Type B pancreatic cell (in vitro differentiated cells): ENCODE measurements around the gene BOD1L2. TPM values are rescaled to one million over a fixed set of nuclear protein-coding genes. Genes with fewer than 3 reads are reported as not detected.

Source experiments
- DNase-seq: peaks from one replicate; pipeline ENCODE4 v3.0.0; 2021; ENCODE audit warnings: mixed read lengths; ENCODE audit not compliant: unreplicated experiment; ENCODE audit errors: extremely low spot score
- H3K27ac Mint-ChIP-seq: 2 replicates; pipeline ENCODE4 v1.8.0; 2021; ENCODE audit warnings: mild to moderate bottlenecking, mixed read lengths
- H3K27me3 Mint-ChIP-seq: 2 replicates; pipeline ENCODE4 v1.8.0; 2021; ENCODE audit warnings: mixed read lengths
- H3K36me3 Mint-ChIP-seq: 2 replicates; pipeline ENCODE4 v1.8.0; 2021; ENCODE audit warnings: mixed read lengths
- H3K4me1 Mint-ChIP-seq: one replicate; pipeline ENCODE4 v1.8.0; 2021; ENCODE audit warnings: mixed read lengths; ENCODE audit not compliant: unreplicated experiment
- H3K4me3 Mint-ChIP-seq: 2 replicates; pipeline ENCODE4 v1.8.0; 2021; ENCODE audit warnings: mild to moderate bottlenecking, mixed read lengths
- H3K9me3 Mint-ChIP-seq: 2 replicates; pipeline ENCODE4 v1.8.0; 2021; ENCODE audit warnings: mixed read lengths
- CTCF ChIP-seq: fragments of 200-600 bp; sonication (generic); conservative IDR thresholded peaks from 2 replicates; pipeline ENCODE4 v1.5.0; 2021; ENCODE audit warnings: antibody characterized with exemption, mild to moderate bottlenecking
- long read RNA-seq: library from polyadenylated mRNA; unstranded; transcript quantifications from one replicate; pipeline ENCODE4 v2.0.0, GENCODE V29; 2020
- total RNA-seq: library from RNA; stranded (reverse); gene quantifications from 2 replicates; pipeline ENCODE4 v1.2.1, GENCODE V29; 2021; ENCODE audit warnings: low replicate concordance

Gene BOD1L2
- not detected in 2 replicates for total RNA-seq
- long read RNA-seq: 0 reads

- Mint-ChIP-seq H3K36me3 (no peaks in the 10 kb centered on the region), H3K9me3 (no peaks in the 10 kb centered on the region), H3K4me1 (no peaks in the 10 kb centered on the region), H3K27me3 (peaks cover 49% of the 10 kb centered on the region), H3K27ac (no peak within 1 kb of the TSS), H3K4me3 (no peak within 1 kb of the TSS)
- DNase-seq: no peak
- TF ChIP-seq CTCF: no peak
Observed at GRCh38 chr18:57146956-57147636, at the start of gene BOD1L2. BOD1L2 (plus strand) TSS chr18:57147087; CDS start chr18:57147313, 226 bp downstream.

- Mint-ChIP-seq H3K27me3 (peaks cover 18% of the 10 kb centered on the region), H3K9me3 (no peaks in the 10 kb centered on the region), H3K27ac (no peak overlapping the region), H3K4me1 (no peaks in the 10 kb centered on the region), H3K4me3 (no peak overlapping the region), H3K36me3 (no peaks in the 10 kb centered on the region)
- no peak for DNase-seq
- TF ChIP-seq CTCF: no peak
Observed at GRCh38 chr18:57107140-57107832, 39.6 kb upstream of the BOD1L2 start.

GRCh38 chr18:57110290-57110689 lies 36.6 kb upstream of the BOD1L2 start:
- no peaks in the 10 kb centered on the region for H3K4me1 Mint-ChIP-seq
- no peak for TF ChIP-seq CTCF
- no peak overlapping the region for H3K27ac Mint-ChIP-seq
- DNase-seq: no peak
- H3K36me3 Mint-ChIP-seq: no peaks in the 10 kb centered on the region
- peaks cover 15% of the 10 kb centered on the region for H3K27me3 Mint-ChIP-seq
- H3K4me3 Mint-ChIP-seq: no peak overlapping the region
- no peaks in the 10 kb centered on the region for H3K9me3 Mint-ChIP-seq

GRCh38 chr18:57113799-57114420 lies 33.0 kb upstream of the BOD1L2 start:
- no peak overlapping the region for H3K4me3 Mint-ChIP-seq
- H3K9me3 Mint-ChIP-seq: no peaks in the 10 kb centered on the region
- TF ChIP-seq CTCF: no peak
- no peaks in the 10 kb centered on the region for H3K4me1 Mint-ChIP-seq
- no peak for DNase-seq
- H3K27me3 Mint-ChIP-seq: peaks cover 21% of the 10 kb centered on the region
- H3K27ac Mint-ChIP-seq: no peak overlapping the region
- H3K36me3 Mint-ChIP-seq: no peaks in the 10 kb centered on the region

- no peaks in the 10 kb centered on the region for H3K4me1 Mint-ChIP-seq
- H3K27me3 Mint-ChIP-seq: peaks cover 26% of the 10 kb centered on the region
- no peak for TF ChIP-seq CTCF
- H3K9me3 Mint-ChIP-seq: no peaks in the 10 kb centered on the region
- H3K36me3 Mint-ChIP-seq: no peaks in the 10 kb centered on the region
- no peak for DNase-seq
- H3K27ac Mint-ChIP-seq: no peak overlapping the region
- no peak overlapping the region for H3K4me3 Mint-ChIP-seq
Observed at GRCh38 chr18:57116598-57117132, 30.2 kb upstream of the BOD1L2 start.
